HG02798 (cell line): ENCODE data around the gene SLC2A5.

Experiments used
- ATAC-seq: cut with Tn5 transposase; IDR thresholded peaks from one replicate; pipeline ENCODE4 v1.9.1; 2021; ENCODE audit warnings: mild to moderate bottlenecking; ENCODE audit not compliant: unreplicated experiment, poor library complexity

SLC2A5 gene, protein sequence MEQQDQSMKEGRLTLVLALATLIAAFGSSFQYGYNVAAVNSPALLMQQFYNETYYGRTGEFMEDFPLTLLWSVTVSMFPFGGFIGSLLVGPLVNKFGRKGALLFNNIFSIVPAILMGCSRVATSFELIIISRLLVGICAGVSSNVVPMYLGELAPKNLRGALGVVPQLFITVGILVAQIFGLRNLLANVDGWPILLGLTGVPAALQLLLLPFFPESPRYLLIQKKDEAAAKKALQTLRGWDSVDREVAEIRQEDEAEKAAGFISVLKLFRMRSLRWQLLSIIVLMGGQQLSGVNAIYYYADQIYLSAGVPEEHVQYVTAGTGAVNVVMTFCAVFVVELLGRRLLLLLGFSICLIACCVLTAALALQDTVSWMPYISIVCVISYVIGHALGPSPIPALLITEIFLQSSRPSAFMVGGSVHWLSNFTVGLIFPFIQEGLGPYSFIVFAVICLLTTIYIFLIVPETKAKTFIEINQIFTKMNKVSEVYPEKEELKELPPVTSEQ

GRCh38 chr1:9069326-9070100, at the start of gene SLC2A5:
TSS of gene SLC2A5 (minus strand) at chr1:9069635. CDS start at chr1:9069536, 99 bp downstream.
- ATAC-seq: peak; percentile 93

DNA sequence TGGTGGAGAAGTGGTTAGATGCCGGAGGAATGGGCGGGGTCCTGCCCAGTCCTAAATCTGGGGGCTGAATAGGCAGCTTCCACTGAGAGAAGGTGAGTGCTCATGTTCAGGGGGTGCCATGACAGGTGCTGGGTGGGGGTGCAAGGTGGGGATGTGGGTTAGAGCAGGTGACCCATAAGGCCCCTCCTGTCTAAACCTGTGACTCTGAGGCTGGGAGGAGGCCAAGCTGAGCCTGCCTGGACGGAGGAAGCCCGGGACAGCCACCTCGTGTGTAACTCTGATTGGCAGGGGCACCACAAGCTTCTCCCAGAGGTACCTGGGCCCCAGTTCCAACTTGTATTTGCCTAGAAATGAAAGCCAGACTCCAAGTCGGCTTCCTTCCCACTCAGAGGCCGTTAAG, 48.8 kb upstream of the SLC2A5 start:
- no peak for ATAC-seq

- ATAC-seq: no peak
These were observed 46.1 kb upstream of the SLC2A5 start for GRCh38 chr1:9115351-9116205.

GRCh38 chr1:9112961-9113880, 43.8 kb upstream of the SLC2A5 start:
- no peak for ATAC-seq

GRCh38 chr1:9111957-9112356, 42.5 kb upstream of the SLC2A5 start:
- no peak for ATAC-seq

DNA sequence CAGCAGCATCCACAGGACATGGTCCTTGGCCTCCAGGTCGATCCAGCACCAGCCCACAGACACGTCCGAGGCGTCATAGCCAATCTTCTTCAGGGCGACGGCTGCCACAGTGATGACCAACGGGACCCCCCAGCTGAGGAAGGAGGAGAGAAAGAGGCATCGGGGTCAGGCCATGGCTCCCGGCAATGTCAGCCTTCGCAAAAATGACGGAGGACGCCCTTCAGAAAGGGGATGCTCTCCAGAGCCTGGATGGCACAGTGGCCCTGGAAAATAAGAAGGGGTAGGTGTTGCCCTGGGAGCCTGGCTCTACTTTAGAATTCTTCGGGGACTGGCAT, 41.9 kb upstream of the SLC2A5 start:
- ATAC-seq: no peak

DNA sequence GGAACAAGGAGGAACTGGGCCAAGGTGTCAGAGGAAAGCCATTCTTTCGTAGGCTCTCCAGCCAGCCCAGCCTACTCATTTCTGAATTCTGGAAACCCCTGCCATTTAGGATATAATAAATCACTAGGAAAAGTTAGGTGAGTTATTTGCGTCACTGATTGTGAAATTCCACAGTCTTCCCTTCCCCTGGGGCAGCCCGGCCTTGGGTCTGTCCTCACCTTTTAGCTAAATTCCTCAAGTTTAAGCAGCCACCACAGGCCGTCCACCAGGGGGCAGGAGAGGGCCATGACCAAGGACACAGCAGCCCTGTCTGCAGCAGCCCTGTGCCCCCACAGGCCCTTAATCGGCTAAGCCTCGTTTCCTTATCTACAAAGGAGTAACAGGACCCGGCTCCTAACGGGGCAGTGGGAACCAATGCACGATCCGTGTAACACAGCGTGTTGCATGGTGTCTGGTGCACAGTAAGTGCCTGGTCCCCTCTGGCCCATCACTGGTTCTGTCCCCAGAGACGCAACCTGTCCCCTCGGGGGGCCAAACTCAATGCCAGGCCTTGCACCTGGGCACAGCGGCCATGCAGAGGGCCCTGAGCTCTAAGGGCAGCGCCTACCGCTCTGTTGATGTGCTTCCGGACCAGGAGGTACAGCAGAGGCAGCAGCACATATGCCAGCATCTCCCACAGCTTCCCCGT, 41.4 kb upstream of the SLC2A5 start:
- ATAC-seq: peak; percentile 60

DNA sequence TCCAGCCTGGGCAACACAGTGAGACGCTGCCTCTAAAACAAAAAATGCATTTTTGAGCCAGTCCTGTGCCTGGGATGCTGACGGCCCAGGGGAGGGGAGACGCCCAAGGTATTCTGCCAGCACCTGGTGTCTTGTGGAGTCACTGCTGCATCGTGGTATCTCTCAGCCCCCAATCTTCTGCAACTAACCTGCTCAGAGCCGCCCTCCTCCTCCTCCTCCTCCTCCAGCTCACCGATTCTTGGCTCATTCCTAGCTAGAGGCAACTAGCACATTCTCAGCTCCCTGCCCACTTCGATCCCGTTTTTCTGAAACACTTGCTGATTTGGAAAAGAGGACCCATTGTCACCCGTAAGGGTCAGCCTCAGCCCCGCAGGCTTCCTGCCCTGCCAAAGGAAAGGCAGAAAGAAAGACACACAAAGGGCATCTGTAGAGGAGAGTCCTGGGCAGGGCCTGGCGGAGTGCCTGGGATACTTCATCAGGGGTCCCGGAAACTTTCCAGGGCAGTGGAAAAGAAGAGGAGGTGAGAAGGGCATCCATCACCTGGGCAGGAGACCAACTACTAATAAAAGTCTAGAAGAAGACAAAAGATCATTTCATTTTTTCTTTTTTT, 38.7 kb upstream of the SLC2A5 start:
- no peak for ATAC-seq

DNA sequence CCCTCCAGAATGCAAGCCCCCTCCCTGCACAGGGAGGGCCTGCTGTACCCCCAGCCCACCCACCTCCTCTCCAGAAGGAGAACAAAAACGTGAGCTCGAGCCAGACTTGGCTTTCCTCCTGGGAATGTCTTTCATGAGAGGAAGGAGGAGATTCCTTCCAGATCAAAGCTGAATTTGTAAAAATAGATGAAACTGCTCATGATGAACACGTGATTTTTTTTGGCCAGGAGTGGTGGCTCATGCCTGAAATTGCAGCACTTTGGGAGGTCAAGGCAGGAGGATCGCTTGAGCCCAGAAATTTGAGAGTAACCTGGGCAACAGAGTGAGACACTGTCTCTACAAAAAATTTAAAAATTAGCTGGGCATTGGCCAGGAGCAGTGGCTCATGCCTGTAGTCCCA, 37.7 kb upstream of the SLC2A5 start:
- no peak for ATAC-seq

GRCh38 chr1:9106286-9106685, 36.9 kb upstream of the SLC2A5 start:
- ATAC-seq: no peak

GRCh38 chr1:9105336-9105867, 36.0 kb upstream of the SLC2A5 start:
- ATAC-seq: no peak

DNA sequence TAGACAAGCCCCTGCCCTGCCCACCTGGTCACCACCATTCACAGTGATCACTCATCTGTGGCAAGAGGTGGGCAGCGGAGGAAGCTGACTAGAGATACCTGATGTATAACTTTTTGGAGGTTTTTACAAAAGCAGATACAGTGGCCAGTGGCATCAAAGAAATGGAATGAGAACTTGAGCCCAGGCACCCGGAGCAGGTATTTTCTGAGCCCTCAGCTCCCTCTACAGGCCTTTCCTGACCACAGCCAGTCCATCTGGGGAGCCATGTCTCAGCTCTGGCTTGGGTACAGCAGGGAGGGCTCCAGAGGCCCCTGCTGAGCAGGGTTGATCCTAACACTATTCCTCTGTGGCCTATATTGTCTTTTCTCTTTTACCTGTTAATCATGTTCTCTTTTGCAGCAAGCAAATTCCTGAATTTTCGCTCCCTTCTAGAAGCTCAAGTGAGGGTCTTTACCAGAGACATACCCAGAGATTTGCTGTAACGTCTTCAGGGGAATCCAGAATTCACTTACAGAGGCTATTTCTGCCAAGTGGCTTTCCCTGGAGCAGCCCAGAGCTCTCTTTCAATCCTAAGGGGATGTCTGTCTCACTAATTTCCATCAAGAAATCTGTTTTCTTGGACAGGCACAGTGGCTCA, 32.2 kb upstream of the SLC2A5 start:
- ATAC-seq: no peak

DNA sequence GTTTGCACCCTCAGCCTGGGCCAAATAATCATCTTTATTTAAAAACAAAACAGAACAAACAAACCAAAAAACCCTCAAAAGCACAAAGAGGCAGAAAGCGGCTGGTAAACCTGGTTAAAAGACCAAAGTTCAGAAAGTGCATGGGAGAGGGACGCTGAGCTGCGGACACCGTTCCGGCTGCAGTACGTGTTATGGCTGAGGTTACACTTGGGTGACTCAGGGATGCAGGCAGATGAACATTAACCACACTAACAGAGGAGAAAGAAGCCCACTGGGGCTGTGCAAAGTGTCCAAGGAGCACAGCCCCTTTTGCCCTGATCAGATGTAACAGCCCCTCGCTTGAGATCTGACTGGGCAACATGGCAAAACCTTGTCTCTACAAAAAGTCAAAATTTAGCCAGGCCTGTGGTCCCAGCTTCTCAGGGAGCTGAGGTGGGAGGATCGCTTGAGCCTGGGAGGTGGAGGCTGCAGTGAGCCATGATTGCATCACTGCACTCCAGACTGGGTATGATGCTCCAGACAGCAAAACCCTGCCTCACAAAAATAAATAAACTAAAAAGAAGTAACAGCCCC, 31.1 kb upstream of the SLC2A5 start:
- ATAC-seq: no peak

DNA sequence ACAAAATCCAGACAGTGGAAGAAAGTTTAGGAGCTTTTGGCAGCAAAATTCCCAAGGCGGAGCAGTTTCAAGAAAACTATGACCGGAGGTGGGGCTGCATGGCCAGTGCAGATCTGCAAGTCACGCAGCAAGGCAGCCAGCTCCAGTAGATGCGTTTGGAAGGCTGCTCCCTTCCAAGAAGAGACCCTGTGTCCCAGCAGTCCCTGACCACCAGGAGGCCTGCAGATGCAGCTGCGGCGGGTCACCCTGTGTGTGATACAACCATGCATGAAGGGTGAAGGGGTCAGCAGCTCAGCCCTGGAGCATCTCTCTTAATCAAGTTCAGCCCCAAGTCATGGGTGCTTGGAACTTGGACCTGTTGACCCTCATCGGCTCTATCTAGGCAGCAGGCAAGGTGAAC, 30.1 kb upstream of the SLC2A5 start:
- ATAC-seq: no peak

DNA sequence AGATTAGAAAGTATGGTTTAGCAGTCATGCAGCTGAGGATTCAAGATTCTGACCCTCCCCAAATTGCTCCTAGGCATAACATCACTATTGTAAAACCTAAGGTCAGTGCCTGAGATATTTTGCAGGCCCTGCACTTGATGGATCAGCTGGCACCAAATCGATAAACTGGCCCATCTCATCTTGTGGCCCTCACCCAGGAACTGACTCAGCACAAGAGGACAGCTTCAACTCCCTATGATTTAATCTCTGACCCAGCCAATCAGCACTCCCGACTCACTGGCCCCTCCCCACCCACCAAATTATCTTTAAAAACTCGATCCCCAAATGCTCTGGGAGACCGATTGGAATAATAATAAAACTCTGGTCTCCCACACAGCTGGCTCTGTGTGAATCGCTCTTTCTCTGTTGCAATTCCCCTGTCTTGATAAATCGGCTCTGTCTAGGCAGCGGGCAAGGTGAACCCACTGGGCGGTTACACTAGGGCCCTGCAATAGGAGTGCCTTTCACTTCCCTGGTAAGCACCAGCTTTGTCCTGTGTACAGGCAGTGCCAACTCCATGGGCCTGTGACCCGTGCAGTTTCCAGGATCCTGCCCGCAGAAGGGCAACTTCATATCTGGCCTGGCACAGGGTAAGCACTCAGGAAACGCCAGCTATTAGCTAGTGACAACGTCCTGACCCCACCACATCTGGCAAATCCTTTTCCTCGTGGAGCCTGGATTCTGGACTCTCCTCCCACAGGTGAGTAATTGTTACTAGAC, 28.7 kb upstream of the SLC2A5 start:
- ATAC-seq: no peak

DNA sequence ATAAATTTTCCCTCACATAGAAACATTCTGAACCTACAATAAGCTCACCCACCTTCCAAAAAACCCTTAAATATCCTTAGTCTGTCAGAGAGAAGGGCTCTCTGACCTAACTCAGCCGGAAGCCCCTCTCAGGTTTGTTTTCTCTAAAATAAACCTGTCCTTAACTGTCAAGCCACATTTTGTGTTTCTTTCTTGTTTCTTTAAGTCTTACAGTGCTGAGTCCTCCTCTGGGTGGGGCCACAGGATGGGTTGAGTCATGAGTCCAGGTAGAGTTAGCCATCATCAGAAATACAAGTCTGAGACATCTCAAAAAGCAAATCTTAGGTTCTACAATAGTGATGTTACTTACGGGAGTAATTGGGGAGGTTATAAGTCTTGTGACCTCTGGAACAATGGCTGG, 26.4 kb upstream of the SLC2A5 start:
- no peak for ATAC-seq
